CD14-positive monocyte (primary cell): Measurements from ENCODE around the gene ABLIM3. TPM values are rescaled to one million over a fixed set of nuclear protein-coding genes. Genes with fewer than 3 reads are reported as not detected.

Experiments
- DNase-seq, 3 donors: peaks; one replicate each; pipeline ENCODE4 v3.0.0-alpha.2; 2011 to 2022
- H2AFZ ChIP-seq: 2 replicates; pipeline ENCODE4 v1.6.0; 2012; ENCODE audit warnings: mild to moderate bottlenecking, low read depth, low read length, inconsistent platforms; ENCODE audit not compliant: insufficient read depth, poor library complexity, severe bottlenecking
- H3K27ac ChIP-seq, 2 donors: 1 replicate in 1 of 2; 2 replicates in 1 of 2; pipeline ENCODE4 v1.5.1; 2012 to 2013; ENCODE audit warnings: low read length in 2 of 2, control low read depth in 1 of 2, inconsistent platforms in 1 of 2, low read depth in 1 of 2, mild to moderate bottlenecking in 1 of 2
- H3K27me3 ChIP-seq, 2 donors: one replicate each; pipeline versions ENCODE4 v1.6.0 to v1.6.1; 2011 to 2013; ENCODE audit warnings: low read length in 2 of 2; ENCODE audit not compliant: control insufficient read depth in 2 of 2, insufficient read depth in 2 of 2
- H3K36me3 ChIP-seq, 2 donors: replicated peaks in 1 of 2; 1 replicate in 1 of 2; 2 replicates in 1 of 2; pipeline versions ENCODE4 v1.5.1 to v1.6.1; 2012 to 2013; ENCODE audit warnings: low read length in 2 of 2, control low read depth in 1 of 2, inconsistent platforms in 1 of 2, mild to moderate bottlenecking in 1 of 2; ENCODE audit not compliant: insufficient read depth in 2 of 2, control insufficient read depth in 1 of 2
- H3K4me1 ChIP-seq, 2 donors: 1 replicate in 1 of 2; 2 replicates in 1 of 2; pipeline versions ENCODE4 v1.5.1 to v1.6.1; 2012 to 2013; ENCODE audit warnings: low read length in 2 of 2, control low read depth in 1 of 2, inconsistent platforms in 1 of 2, mild to moderate bottlenecking in 1 of 2, moderate library complexity in 1 of 2; ENCODE audit not compliant: insufficient read depth in 2 of 2, control insufficient read depth in 1 of 2
- H3K4me2 ChIP-seq: replicated peaks from 2 replicates; pipeline ENCODE3; 2012; ENCODE audit warnings: low read length, moderate library complexity, mild to moderate bottlenecking; ENCODE audit not compliant: poor library complexity, severe bottlenecking; ENCODE audit errors: extremely low read depth
- H3K4me3 ChIP-seq, 3 experiments: fragments of 200-600 bp in 1 of 3; sonication (generic) in 1 of 3; replicated peaks in 1 of 3; 1 replicate in 2 of 3; 2 replicates in 1 of 3; pipeline ENCODE4 v1.5.1; 2011 to 2013; ENCODE audit warnings: low read length in 3 of 3, mild to moderate bottlenecking in 3 of 3, control low read depth in 2 of 3, low read depth in 2 of 3, inconsistent platforms in 1 of 3, moderate library complexity in 1 of 3
- H3K79me2 ChIP-seq: 2 replicates; pipeline ENCODE4 v1.6.0; 2012; ENCODE audit warnings: mild to moderate bottlenecking, control low read depth, inconsistent platforms, low read length, moderate library complexity; ENCODE audit not compliant: insufficient read depth
- H3K9ac ChIP-seq: 2 replicates; pipeline ENCODE4 v1.6.0; 2017; ENCODE audit warnings: low read length, mild to moderate bottlenecking; ENCODE audit not compliant: insufficient read depth, poor library complexity, severe bottlenecking
- H3K9me3 ChIP-seq, 2 donors: replicated peaks in 1 of 2; 1 replicate in 1 of 2; 2 replicates in 1 of 2; pipeline versions ENCODE4 v1.5.1 to v1.6.1; 2012 to 2013; ENCODE audit warnings: low read length in 2 of 2, control low read depth in 1 of 2; ENCODE audit not compliant: control insufficient read depth in 1 of 2, insufficient read depth in 1 of 2
- H4K20me1 ChIP-seq: 2 replicates; pipeline ENCODE4 v1.6.0; 2012; ENCODE audit warnings: mild to moderate bottlenecking, low read length, control low read depth, moderate library complexity; ENCODE audit not compliant: insufficient read depth
- H3K27ac Mint-ChIP-seq, 7 donors: one replicate each; pipeline ENCODE4 v1.8.0; 2020; ENCODE audit warnings: mild to moderate bottlenecking in 7 of 7, mixed read lengths in 7 of 7, moderate library complexity in 6 of 7, inconsistent platforms in 2 of 7
- H3K27me3 Mint-ChIP-seq, 3 donors: one replicate each; pipeline ENCODE4 v1.8.0; 2021 to 2022; ENCODE audit warnings: low read depth in 3 of 3, mild to moderate bottlenecking in 3 of 3, mixed read lengths in 3 of 3, moderate library complexity in 3 of 3, inconsistent platforms in 1 of 3
- H3K36me3 Mint-ChIP-seq, 2 donors: one replicate each; pipeline ENCODE4 v1.8.0; 2020; ENCODE audit warnings: mixed read lengths in 2 of 2, inconsistent platforms in 1 of 2, mild to moderate bottlenecking in 1 of 2
- H3K4me1 Mint-ChIP-seq: one replicate; pipeline ENCODE4 v1.8.0; 2020; ENCODE audit warnings: mild to moderate bottlenecking, mixed read lengths
- H3K4me3 Mint-ChIP-seq, 2 donors: one replicate each; pipeline ENCODE4 v1.8.0; 2020; ENCODE audit warnings: mild to moderate bottlenecking in 2 of 2, mixed read lengths in 2 of 2, moderate library complexity in 1 of 2
- H3K9me3 Mint-ChIP-seq, 7 donors: one replicate each; pipeline ENCODE4 v1.8.0; 2020 to 2022; ENCODE audit warnings: mixed read lengths in 7 of 7, mild to moderate bottlenecking in 6 of 7, moderate library complexity in 6 of 7, inconsistent platforms in 2 of 7
- WGBS: methylation state at CpG from one replicate; pipeline ENCODE4 v1.1.5; 2013; ENCODE audit warnings: missing lambda C conversion rate; ENCODE audit not compliant: insufficient coverage; 5-methylcytosine and 5-hydroxymethylcytosine counted together
- intact Hi-C, 2 donors: fragments of 100-400 bp; cut with micrococcal nuclease; formaldehyde crosslinking; loops; one replicate each; pipeline versions ENCODE4 v1.15.0 to v1.15.1; 2023
- polyA plus RNA-seq, 3 donors: library from polyadenylated mRNA; depleted of rRNA in 1 of 3; unstranded in 2 of 3; stranded (reverse) in 1 of 3; fragments of 300-500 nt in 2 of 3; fragments of >200 nt in 1 of 3; fragmentation: Illumina TruSeq in 2 of 3; gene quantifications; 1 replicate in 2 of 3; 2 replicates in 1 of 3; pipeline ENCODE4 v1.2.3, GENCODE V29; 2012 to 2021
- TF ChIP-seq, protein P1 (sequence below): fragments of 200-600 bp; IDR thresholded peaks from one replicate; pipeline ENCODE4 v1.8.0; 2022; ENCODE audit warnings: antibody characterized with exemption, mild to moderate bottlenecking

Gene ABLIM3
- polyA plus RNA-seq, 3 donors: 0.22 to 0.74 TPM; not detected in 1

- Mint-ChIP-seq H3K9me3 (peaks cover 0 to 7% (median 0%) of the 10 kb centered on the region in 7 donors), H3K4me3 (no peak overlapping the region), H3K36me3 (no peaks in the 10 kb centered on the region), H3K27ac (no peak overlapping the region), H3K27me3 (peaks cover 4 to 6% (median 6%) of the 10 kb centered on the region in 3 donors), H3K4me1 (peaks cover 14% of the 10 kb centered on the region)
- H3K9me3 ChIP-seq: no peaks in the 10 kb centered on the region
- H3K36me3 ChIP-seq: no peaks in the 10 kb centered on the region
- H3K4me3 ChIP-seq: no peak overlapping the region
- H3K79me2 ChIP-seq: no peaks in the 10 kb centered on the region
- TF ChIP-seq, protein P1, sequence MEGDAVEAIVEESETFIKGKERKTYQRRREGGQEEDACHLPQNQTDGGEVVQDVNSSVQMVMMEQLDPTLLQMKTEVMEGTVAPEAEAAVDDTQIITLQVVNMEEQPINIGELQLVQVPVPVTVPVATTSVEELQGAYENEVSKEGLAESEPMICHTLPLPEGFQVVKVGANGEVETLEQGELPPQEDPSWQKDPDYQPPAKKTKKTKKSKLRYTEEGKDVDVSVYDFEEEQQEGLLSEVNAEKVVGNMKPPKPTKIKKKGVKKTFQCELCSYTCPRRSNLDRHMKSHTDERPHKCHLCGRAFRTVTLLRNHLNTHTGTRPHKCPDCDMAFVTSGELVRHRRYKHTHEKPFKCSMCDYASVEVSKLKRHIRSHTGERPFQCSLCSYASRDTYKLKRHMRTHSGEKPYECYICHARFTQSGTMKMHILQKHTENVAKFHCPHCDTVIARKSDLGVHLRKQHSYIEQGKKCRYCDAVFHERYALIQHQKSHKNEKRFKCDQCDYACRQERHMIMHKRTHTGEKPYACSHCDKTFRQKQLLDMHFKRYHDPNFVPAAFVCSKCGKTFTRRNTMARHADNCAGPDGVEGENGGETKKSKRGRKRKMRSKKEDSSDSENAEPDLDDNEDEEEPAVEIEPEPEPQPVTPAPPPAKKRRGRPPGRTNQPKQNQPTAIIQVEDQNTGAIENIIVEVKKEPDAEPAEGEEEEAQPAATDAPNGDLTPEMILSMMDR: no peak
- H3K9ac ChIP-seq: no peak overlapping the region
- no peaks in the 10 kb centered on the region for H4K20me1 ChIP-seq
- intact Hi-C loops: no loop called here
- H3K4me2 ChIP-seq: no peak overlapping the region
- H3K27ac ChIP-seq: no peak overlapping the region
- H3K4me1 ChIP-seq: peaks cover 7 to 12% of the 10 kb centered on the region in 2 donors
- no peaks in the 10 kb centered on the region for H3K27me3 ChIP-seq
- WGBS: no CpG with 5 or more reads among the region's 1 CpG
- H2AFZ ChIP-seq: no peak overlapping the region
- no peak for DNase-seq
Measured at GRCh38 chr5:149257131-149257530, 115.8 kb downstream of the ABLIM3 start.

- Mint-ChIP-seq H3K4me3 (no peak overlapping the region), H3K27ac (no peak overlapping the region), H3K27me3 (peaks cover 4 to 8% (median 6%) of the 10 kb centered on the region in 3 donors), H3K9me3 (peaks cover 0 to 7% (median 0%) of the 10 kb centered on the region in 7 donors), H3K4me1 (peaks cover 14% of the 10 kb centered on the region), H3K36me3 (no peaks in the 10 kb centered on the region)
- TF ChIP-seq, protein P1: no peak
- Histone ChIP-seq H4K20me1 (no peaks in the 10 kb centered on the region), H3K9me3 (no peaks in the 10 kb centered on the region), H3K27me3 (no peaks in the 10 kb centered on the region), H2AFZ (no peak overlapping the region), H3K4me3 (no peak overlapping the region), H3K9ac (no peak overlapping the region), H3K4me2 (no peak overlapping the region), H3K27ac (no peak overlapping the region), H3K79me2 (no peaks in the 10 kb centered on the region), H3K36me3 (no peaks in the 10 kb centered on the region), H3K4me1 (peaks cover 7 to 12% of the 10 kb centered on the region in 2 donors)
- no peak for DNase-seq
- intact Hi-C loops: no loop called here
- WGBS: no CpG with 5 or more reads among the region's 10 CpGs
Measured at GRCh38 chr5:149257889-149258705, 116.8 kb downstream of the ABLIM3 start.
